Glutamatergic neuron (in vitro differentiated cells): ENCODE measurements around the gene PPP1R15B. TPM values are rescaled to one million over a fixed set of nuclear protein-coding genes. Genes with fewer than 3 reads are reported as not detected.
A peak's percentile ranks its signal among the peaks of the same experiment; 100 is the strongest.

Experiments
- DNase-seq: peaks from one replicate; pipeline ENCODE4 v3.0.0; 2022
- H3K27ac Mint-ChIP-seq: one replicate; pipeline ENCODE4 v1.8.0; 2020; ENCODE audit warnings: mild to moderate bottlenecking, mixed read lengths, inconsistent platforms; ENCODE audit not compliant: unreplicated experiment
- H3K27me3 Mint-ChIP-seq: one replicate; pipeline ENCODE4 v1.8.0; 2020; ENCODE audit warnings: mild to moderate bottlenecking, moderate library complexity, mixed read lengths, inconsistent platforms; ENCODE audit not compliant: unreplicated experiment
- H3K36me3 Mint-ChIP-seq: one replicate; pipeline ENCODE4 v1.8.0; 2020; ENCODE audit warnings: mild to moderate bottlenecking, mixed read lengths, inconsistent platforms; ENCODE audit not compliant: unreplicated experiment
- H3K4me1 Mint-ChIP-seq: one replicate; pipeline ENCODE4 v1.8.0; 2020; ENCODE audit warnings: mild to moderate bottlenecking, low read depth, mixed read lengths, inconsistent platforms; ENCODE audit not compliant: unreplicated experiment
- H3K4me3 Mint-ChIP-seq: one replicate; pipeline ENCODE4 v1.8.0; 2020; ENCODE audit warnings: mild to moderate bottlenecking, mixed read lengths, inconsistent platforms; ENCODE audit not compliant: unreplicated experiment
- H3K9me3 Mint-ChIP-seq: one replicate; pipeline ENCODE4 v1.8.0; 2020; ENCODE audit warnings: mild to moderate bottlenecking, moderate library complexity, mixed read lengths, inconsistent platforms; ENCODE audit not compliant: unreplicated experiment
- CTCF ChIP-seq: fragments of 200-600 bp; sonication (generic); IDR thresholded peaks from one replicate; pipeline ENCODE4 v1.5.0; 2021; ENCODE audit not compliant: partially characterized antibody, unreplicated experiment
- total RNA-seq: library from RNA; stranded (reverse); fragmentation: NEBNext Ultra II Directional; extraction: Animal tissue kit (Norgen Biotek cat#: 25700); gene quantifications from one replicate; pipeline ENCODE4 v1.2.1, GENCODE V29; 2021; ENCODE audit not compliant: unreplicated experiment

PPP1R15B gene
- total RNA-seq, 1 donor from 2014 or later, result 45.3 TPM

GRCh38 chr1:204409836-204410687, 1.6 kb downstream of the PPP1R15B start:
- H3K27me3 Mint-ChIP-seq, result peaks cover 7% of the 10 kb centered on the region
- no peaks in the 10 kb centered on the region for H3K9me3 Mint-ChIP-seq
- no peak for DNase-seq
- peak overlapping the region; percentile 99 for H3K27ac Mint-ChIP-seq
- no peaks in the 10 kb centered on the region for H3K36me3 Mint-ChIP-seq
- H3K4me3 Mint-ChIP-seq, result peak overlapping the region; percentile 97
- H3K4me1 Mint-ChIP-seq, result peaks cover 6% of the 10 kb centered on the region
- no peak for TF ChIP-seq CTCF

GRCh38 chr1:204409123-204409522, 2.5 kb downstream of the PPP1R15B start:
- Mint-ChIP-seq H3K4me3 (peak overlapping the region; percentile 97), H3K9me3 (no peaks in the 10 kb centered on the region), H3K27me3 (peaks cover 7% of the 10 kb centered on the region), H3K36me3 (no peaks in the 10 kb centered on the region), H3K4me1 (peaks cover 6% of the 10 kb centered on the region), H3K27ac (peak overlapping the region; percentile 72)
- no peak for TF ChIP-seq CTCF
- DNase-seq, result no peak

GRCh38 chr1:204408602-204409001, 3.0 kb downstream of the PPP1R15B start:
- TF ChIP-seq CTCF, result no peak
- no peaks in the 10 kb centered on the region for H3K36me3 Mint-ChIP-seq
- no peaks in the 10 kb centered on the region for H3K9me3 Mint-ChIP-seq
- no peak overlapping the region for H3K27ac Mint-ChIP-seq
- H3K4me3 Mint-ChIP-seq, result peak overlapping the region; percentile 97
- H3K4me1 Mint-ChIP-seq, result peaks cover 6% of the 10 kb centered on the region
- no peak for DNase-seq
- H3K27me3 Mint-ChIP-seq, result peaks cover 7% of the 10 kb centered on the region

DNA sequence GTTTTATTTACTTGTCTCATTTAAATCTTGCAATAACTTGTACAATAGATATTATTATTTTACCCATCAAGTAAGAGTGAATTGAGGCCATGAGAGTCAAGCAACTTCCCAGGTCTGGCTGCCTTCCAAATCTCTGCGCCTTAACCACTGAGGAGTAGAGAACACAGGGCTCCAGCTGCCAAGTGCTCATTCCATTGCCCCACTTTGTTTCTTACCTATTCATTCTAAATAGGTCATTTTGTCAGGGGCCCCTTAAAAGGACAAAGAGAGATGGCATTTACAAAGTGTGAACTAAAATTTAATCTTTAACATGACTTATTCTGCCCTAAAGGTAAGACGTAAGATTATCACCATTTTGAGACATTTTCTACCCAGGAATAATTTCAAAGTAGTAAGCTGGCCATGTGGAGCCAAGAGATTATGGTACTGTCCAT, 3.5 kb downstream of the PPP1R15B start:
- no peak for DNase-seq
- Mint-ChIP-seq H3K9me3 (no peaks in the 10 kb centered on the region), H3K36me3 (no peaks in the 10 kb centered on the region), H3K27me3 (peaks cover 7% of the 10 kb centered on the region), H3K4me3 (peak overlapping the region; percentile 97), H3K4me1 (peaks cover 6% of the 10 kb centered on the region), H3K27ac (peak overlapping the region; percentile 7)
- TF ChIP-seq CTCF, result no peak

GRCh38 chr1:204407295-204407971, 4.2 kb downstream of the PPP1R15B start:
- Mint-ChIP-seq H3K36me3 (no peaks in the 10 kb centered on the region), H3K4me3 (peak overlapping the region; percentile 97), H3K9me3 (no peaks in the 10 kb centered on the region), H3K4me1 (peaks cover 6% of the 10 kb centered on the region), H3K27ac (no peak overlapping the region), H3K27me3 (peaks cover 7% of the 10 kb centered on the region)
- DNase-seq, result no peak
- no peak for TF ChIP-seq CTCF
